Heart left ventricle (tissue), 16 donors: Measurements from ENCODE around the gene OR5C1. TPM values are rescaled to one million over a fixed set of nuclear protein-coding genes. Genes with fewer than 3 reads are reported as not detected.

Source experiments
- ATAC-seq, 4 donors: fragments of 200-7000 bp; cut with Tn5 transposase; one replicate each; pipeline ENCODE4 v1.9.1; 2020 to 2022; ENCODE audit warnings: moderate library complexity in 4 of 4, mild to moderate bottlenecking in 3 of 4, moderate number of reproducible peaks in 1 of 4
- DNase-seq, 5 donors: peaks; one replicate each; pipeline ENCODE4 v3.0.0-alpha.2; 2020
- H3K27ac ChIP-seq, 12 donors: fragments of 200-600 bp; sonication (generic) in 4 of 12; one replicate each; pipeline versions ENCODE4 v1.5.0 to v1.8.0; 2016 to 2022; ENCODE audit warnings: mild to moderate bottlenecking in 2 of 12
- H3K27me3 ChIP-seq, 9 donors: fragments of 200-600 bp; sonication (generic) in 2 of 9; one replicate each; pipeline versions ENCODE4 v1.5.1 to v1.8.0; 2016 to 2022; ENCODE audit warnings: mild to moderate bottlenecking in 3 of 9
- H3K36me3 ChIP-seq, 9 donors: fragments of 200-600 bp; sonication (generic) in 2 of 9; one replicate each; pipeline versions ENCODE4 v1.5.0 to v1.8.0; 2018 to 2022; ENCODE audit warnings: mild to moderate bottlenecking in 2 of 9
- H3K4me1 ChIP-seq, 12 donors: fragments of 200-600 bp; sonication (generic) in 4 of 12; one replicate each; pipeline versions ENCODE4 v1.5.0 to v1.8.0; 2016 to 2022; ENCODE audit warnings: mild to moderate bottlenecking in 3 of 12
- H3K4me3 ChIP-seq, 12 donors: fragments of 200-600 bp; sonication (generic) in 4 of 12; one replicate each; pipeline versions ENCODE4 v1.5.0 to v1.8.0; 2017 to 2022; ENCODE audit warnings: mild to moderate bottlenecking in 9 of 12, moderate library complexity in 4 of 12
- H3K9me3 ChIP-seq, 12 donors: fragments of 200-600 bp; sonication (generic) in 4 of 12; one replicate each; pipeline versions ENCODE4 v1.5.0 to v1.8.0; 2016 to 2022; ENCODE audit warnings: mild to moderate bottlenecking in 1 of 12
- CTCF ChIP-seq, 12 donors: fragments of 200-600 bp; sonication (generic) in 4 of 12; IDR thresholded peaks; one replicate each; pipeline versions ENCODE4 v1.5.0 to v1.8.0; 2018 to 2022; ENCODE audit warnings: antibody characterized with exemption in 12 of 12, mild to moderate bottlenecking in 5 of 12
- POLR2A ChIP-seq, 2 donors: fragments of 450-650 bp; IDR thresholded peaks; one replicate each; pipeline ENCODE4 v1.6.1; 2017; ENCODE audit warnings: antibody characterized with exemption in 2 of 2, mild to moderate bottlenecking in 2 of 2, moderate library complexity in 2 of 2
- WGBS, 4 donors: extraction: QIAGEN DNeasy Blood & Tissue Kit in 2 of 4; methylation state at CpG; one replicate each; pipeline versions ENCODE4 v1.1.5 to v1.1.7; 2013 to 2018; 5-methylcytosine and 5-hydroxymethylcytosine counted together
- intact Hi-C, 10 donors: fragments of 100-400 bp; cut with DNase I; formaldehyde crosslinking; loops; one replicate each; pipeline versions ENCODE4 v1.11.1 to v1.14.2; 2022
- polyA plus RNA-seq, 2 donors: library from polyadenylated mRNA; stranded (reverse); fragments of 200-250 nt; gene quantifications; one replicate each; pipeline ENCODE4 v1.2.3, GENCODE V29; 2013
- total RNA-seq, 9 donors: library from RNA; depleted of rRNA in 2 of 9; stranded (reverse); fragments of >200 nt in 2 of 9; fragmentation: NEBNext Ultra II Directional in 3 of 9; extraction: Animal tissue kit (Norgen Biotek cat#: 25700) in 3 of 9; gene quantifications; one replicate each; pipeline versions ENCODE4 v1.1.0 to v1.2.4, GENCODE V29; 2016 to 2023
- donor health status: ischemic (EF 13 %, LVEDD 7.1; RV severe dilation, severe dysfunction).
- donor health status: healthy with polysubstance abuse.
- donor health status: DM: no; HTN: yes; CAD: no.
- donor health status: DM: no; HTN: no; CAD: no.
- donor health status: ischemic (EF 25% LVEDD 6.9; RV normal size, moderate dysfunction).
- donor health status: ischemic (EF 25% LVEDD 5.7; RV mildly dilated, moderate dysfunction).
- donor health status: healthy.
- donor health status: DM: yes; HTN: yes; CAD: no.
- donor health status: ischemic (EF 35%, LVEDD 5.7; RV mildly dilated, moderate dysfunction).
- donor health status: nonischemic (EF 11% LVEDD 7.7; RV severe dilation, severe dysfunction).
- donor health status: DM: yes; HTN: yes; CAD: no.
- donor health status: PGD.
- donor health status: ischemic (EF 29% LVEDD 5.4; RV normal size, mild dysfunction).
- donor health status: nonischemic (EF 23%, LVEDD 6.1; RV moderate dilation, normal function).

Gene OR5C1
- total and polyA plus RNA-seq, 11 donors: not detected

GRCh38 chr9:122777052-122777451, 11.7 kb upstream of the OR5C1 start:
- WGBS, 4 donors: 82 to 86% (median 84%) methylated on average over 8 of the region's 8 CpGs
- H3K36me3 ChIP-seq: no peaks in the 10 kb centered on the region
- DNase-seq: no peak
- H3K4me1 ChIP-seq: no peaks in the 10 kb centered on the region
- no peak for ATAC-seq
- H3K9me3 ChIP-seq: peaks cover 0 to 22% (median 0%) of the 10 kb centered on the region in 12 donors
- no peaks in the 10 kb centered on the region for H3K27me3 ChIP-seq
- H3K27ac ChIP-seq: no peak overlapping the region
- TF ChIP-seq POLR2A (IDR thresholded peaks at IDR 0.05) (no peak), CTCF (IDR thresholded peaks at IDR 0.05) (no peak)
- intact Hi-C loops: no loop called here
- no peak overlapping the region for H3K4me3 ChIP-seq

GRCh38 chr9:122777935-122778627, 10.7 kb upstream of the OR5C1 start:
- Histone ChIP-seq H3K9me3 (peaks cover 0 to 13% (median 0%) of the 10 kb centered on the region in 12 donors), H3K27me3 (no peaks in the 10 kb centered on the region), H3K27ac (no peak overlapping the region), H3K4me1 (no peaks in the 10 kb centered on the region), H3K36me3 (no peaks in the 10 kb centered on the region), H3K4me3 (no peak overlapping the region)
- 60 to 77% (median 67%) methylated on average over 3 of the region's 3 CpGs for WGBS, 4 donors
- no peak for ATAC-seq
- no peak for DNase-seq
- intact Hi-C loops: no loop called here
- TF ChIP-seq CTCF (IDR thresholded peaks at IDR 0.05) (no peak), POLR2A (IDR thresholded peaks at IDR 0.05) (no peak)

- intact Hi-C loops: no loop called here
- H3K4me1 ChIP-seq: no peaks in the 10 kb centered on the region
- H3K4me3 ChIP-seq: no peak overlapping the region
- no peak for TF ChIP-seq POLR2A (IDR thresholded peaks at IDR 0.05)
- TF ChIP-seq CTCF (IDR thresholded peaks at IDR 0.05): no peak
- H3K27ac ChIP-seq: no peak overlapping the region
- H3K9me3 ChIP-seq: peaks cover 0 to 2% (median 0%) of the 10 kb centered on the region in 12 donors
- H3K27me3 ChIP-seq: no peaks in the 10 kb centered on the region
- no peaks in the 10 kb centered on the region for H3K36me3 ChIP-seq
- DNase-seq (no peak), ATAC-seq (no peak)
- WGBS, 4 donors: 73 to 93% (median 79%) methylated on average over 3 of the region's 3 CpGs
Observed at GRCh38 chr9:122779181-122779580, 9.6 kb upstream of the OR5C1 start.

- Histone ChIP-seq H3K4me3 (no peak overlapping the region), H3K27me3 (no peaks in the 10 kb centered on the region), H3K36me3 (no peaks in the 10 kb centered on the region), H3K27ac (no peak overlapping the region), H3K4me1 (no peaks in the 10 kb centered on the region), H3K9me3 (no peaks in the 10 kb centered on the region)
- TF ChIP-seq CTCF (IDR thresholded peaks at IDR 0.05) (no peak), POLR2A (IDR thresholded peaks at IDR 0.05) (no peak)
- WGBS, 4 donors: 57 to 68% (median 65%) methylated on average over 4 of the region's 4 CpGs
- ATAC-seq (no peak), DNase-seq (no peak)
- intact Hi-C loops: no loop called here
Observed at GRCh38 chr9:122780026-122780425, 8.7 kb upstream of the OR5C1 start.
